Ishikawa (cell line): ENCODE data around the gene CILP2.

Experiments
- EGR1 ChIP-seq: IDR thresholded peaks from 2 replicates; pipeline ENCODE4 v1.6.1; 2012
- EP300 ChIP-seq: IDR thresholded peaks from 2 replicates; pipeline ENCODE4 v1.6.1; 2012; ENCODE audit warnings: borderline replicate concordance
- MAX ChIP-seq: IDR thresholded peaks from 2 replicates; pipeline ENCODE4 v1.6.1; 2012
- RAD21 ChIP-seq: IDR thresholded peaks from 2 replicates; pipeline ENCODE4 v1.6.1; 2012; ENCODE audit warnings: low read depth
- YY1 ChIP-seq: IDR thresholded peaks from 2 replicates; pipeline ENCODE4 v1.6.1; 2012; ENCODE audit warnings: low read depth

GRCh38 chr19:19501798-19502197 is 36.3 kb upstream of the CILP2 start:
- TF ChIP-seq EGR1 (no peak), RAD21 (no peak), EP300 (no peak), MAX (no peak), YY1 (no peak)
